Upper lobe of left lung (tissue), 6 donors: Measurements from ENCODE around the gene SPRR5. TPM values are rescaled to one million over a fixed set of nuclear protein-coding genes. Genes with fewer than 3 reads are reported as not detected.

Experiments used
- ATAC-seq, 2 donors: fragments of 200-7000 bp; cut with Tn5 transposase; one replicate each; pipeline ENCODE4 v1.9.1; 2022; ENCODE audit warnings: mild to moderate bottlenecking in 2 of 2, moderate library complexity in 2 of 2; ENCODE audit not compliant: low FRiP score in 2 of 2
- DNase-seq, 2 donors: peaks; one replicate each; pipeline ENCODE4 v3.0.0-alpha.2; 2019 to 2020
- H3K27ac ChIP-seq, 4 donors: fragments of 200-600 bp; sonication (generic); one replicate each; pipeline ENCODE4 v1.5.1; 2016 to 2019
- H3K27me3 ChIP-seq, 4 donors: fragments of 200-600 bp; sonication (generic); one replicate each; pipeline ENCODE4 v1.5.1; 2017 to 2019
- H3K36me3 ChIP-seq, 4 donors: fragments of 200-600 bp; sonication (generic); one replicate each; pipeline ENCODE4 v1.5.1; 2016 to 2019
- H3K4me1 ChIP-seq, 4 donors: fragments of 200-600 bp; sonication (generic); one replicate each; pipeline ENCODE4 v1.5.1; 2018 to 2019
- H3K4me3 ChIP-seq, 4 donors: fragments of 200-600 bp; sonication (generic); one replicate each; pipeline ENCODE4 v1.5.1; 2017 to 2019; ENCODE audit warnings: mild to moderate bottlenecking in 2 of 4, moderate library complexity in 1 of 4
- H3K9me3 ChIP-seq, 4 donors: fragments of 200-600 bp; sonication (generic); one replicate each; pipeline ENCODE4 v1.5.1; 2018 to 2019
- CTCF ChIP-seq, 6 experiments: fragments of 450-650 bp in 4 of 6; fragments of 200-600 bp in 2 of 6; sonication (generic) in 2 of 6; IDR thresholded peaks; one replicate each; pipeline ENCODE4 v1.5.1; 2016 to 2019; ENCODE audit warnings: antibody characterized with exemption in 6 of 6
- EP300 ChIP-seq, 4 donors: sonication (generic); formaldehyde crosslinking; IDR thresholded peaks; one replicate each; pipeline ENCODE4 v1.5.1; 2017; ENCODE audit warnings: antibody characterized with exemption in 4 of 4, control low read depth in 2 of 4
- POLR2A ChIP-seq, 4 donors: fragments of 450-650 bp; IDR thresholded peaks; one replicate each; pipeline ENCODE4 v1.5.1; 2016 to 2017; ENCODE audit warnings: antibody characterized with exemption in 4 of 4, mild to moderate bottlenecking in 2 of 4
- POLR2AphosphoS5 ChIP-seq, 2 donors: sonication (generic); formaldehyde crosslinking; IDR thresholded peaks; one replicate each; pipeline ENCODE4 v1.5.1; 2017; ENCODE audit warnings: antibody characterized with exemption in 2 of 2
- WGBS, 2 donors: methylation state at CpG; one replicate each; pipeline ENCODE4 v1.1.5; 2017 to 2018; 5-methylcytosine and 5-hydroxymethylcytosine counted together
- small RNA-seq, 4 donors: library from RNA; depleted of rRNA; stranded (forward); fragments of <200 nt; gene quantifications; one replicate each; pipeline ENCODE3, GENCODE V24; 2016
- total RNA-seq, 6 donors: library from RNA; depleted of rRNA in 4 of 6; stranded (reverse); fragments of >200 nt in 4 of 6; gene quantifications; one replicate each; pipeline versions ENCODE4 v1.1.0 to v1.2.1, GENCODE V29; 2016 to 2021
- donor health status: DM: no; HTN: no; CAD: no; lungs with moderate emphysema.
- donor health status: DM: no; HTN: yes; CAD: no; lungs with severe emphysema.

Gene SPRR5
- total RNA-seq, 6 donors from 2014 or later, result not detected

DNA sequence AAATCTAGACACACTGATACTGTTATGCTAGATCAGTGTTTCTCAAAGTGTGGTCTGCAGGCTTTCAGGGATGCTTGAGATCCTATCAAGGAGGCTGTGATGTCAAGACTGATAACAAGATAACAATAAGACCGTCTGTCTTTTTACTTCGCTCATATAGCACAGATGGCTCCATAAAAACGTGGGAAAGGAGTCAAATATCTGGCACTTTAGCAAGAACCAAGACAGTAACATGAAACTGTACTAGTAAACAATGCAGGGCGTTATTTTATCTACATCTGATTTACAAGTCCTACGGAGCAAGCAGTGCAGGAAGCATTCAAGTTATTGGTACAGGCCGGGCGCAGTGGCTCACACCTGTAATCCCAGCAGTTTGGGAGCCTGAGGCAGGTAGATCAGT, 50.9 kb downstream of the SPRR5 start:
- 47 to 48% methylated on average over 7 of the region's 7 CpGs for WGBS, 2 donors
- Histone ChIP-seq H3K27ac (no peak overlapping the region), H3K4me3 (no peak overlapping the region), H3K27me3 (no peaks in the 10 kb centered on the region), H3K36me3 (no peaks in the 10 kb centered on the region), H3K4me1 (no peaks in the 10 kb centered on the region), H3K9me3 (no peaks in the 10 kb centered on the region)
- DNase-seq, result no peak
- TF ChIP-seq EP300 (IDR thresholded peaks at IDR 0.05), result no peak
- no peak for TF ChIP-seq POLR2A (IDR thresholded peaks at IDR 0.05)
- no peak for TF ChIP-seq POLR2AphosphoS5 (IDR thresholded peaks at IDR 0.05)
- TF ChIP-seq CTCF (IDR thresholded peaks at IDR 0.05), result no peak
- ATAC-seq, result no peak

GRCh38 chr1:152998476-152998875, 51.5 kb downstream of the SPRR5 start:
- Histone ChIP-seq H3K4me1 (no peaks in the 10 kb centered on the region), H3K4me3 (no peak overlapping the region), H3K27me3 (no peaks in the 10 kb centered on the region), H3K9me3 (no peaks in the 10 kb centered on the region), H3K27ac (no peak overlapping the region), H3K36me3 (no peaks in the 10 kb centered on the region)
- DNase-seq (no peak), ATAC-seq (no peak)
- no peak for TF ChIP-seq CTCF (IDR thresholded peaks at IDR 0.05)
- no peak for TF ChIP-seq EP300 (IDR thresholded peaks at IDR 0.05)
- TF ChIP-seq POLR2AphosphoS5 (IDR thresholded peaks at IDR 0.05), result no peak
- TF ChIP-seq POLR2A (IDR thresholded peaks at IDR 0.05), result no peak
- WGBS, 2 donors, result 67 to 76% methylated on average over 4 of the region's 4 CpGs

Small RNAs within 50 kb of the gene (small RNA-seq; reads per million reads assigned to genes)
- 0 reads per million in 4 donors for gene SPRR1A

Other genes with a start within 250 kb of the SPRR5 start
- gene LCE2A, start 248.9 kb upstream of the SPRR5 start, total RNA-seq, result not detected
- not detected for gene LCE4A, start 239.0 kb upstream of the SPRR5 start, total RNA-seq
- gene KPRP, start 189.2 kb upstream of the SPRR5 start, total RNA-seq, result not detected
- not detected for gene LCE1F, start 172.1 kb upstream of the SPRR5 start, total RNA-seq
- not detected for gene LCE1E, start 160.9 kb upstream of the SPRR5 start, total RNA-seq
- gene LCE1D, start 150.5 kb upstream of the SPRR5 start, total RNA-seq, result not detected
- gene LCE1C, start 140.6 kb upstream of the SPRR5 start, total RNA-seq, result not detected
- not detected for gene LCE1B, start 135.2 kb upstream of the SPRR5 start, total RNA-seq
- gene LCE1A, start 119.7 kb upstream of the SPRR5 start, total RNA-seq, result not detected
- gene LCE6A, start 104.3 kb upstream of the SPRR5 start, total RNA-seq, result not detected
- not detected for gene LCE7A, start 87.2 kb upstream of the SPRR5 start, total RNA-seq
- not detected for gene SMCP, start 68.9 kb upstream of the SPRR5 start, total RNA-seq
- gene IVL, start 38.7 kb upstream of the SPRR5 start, total RNA-seq, result under 1 TPM in 4 of 6 donors, not detected in 2; 0.23 to 0.69 (median 0.35) TPM
- gene SPRR4, start 23.4 kb downstream of the SPRR5 start, total RNA-seq, result not detected
- gene SPRR1A, start 36.9 kb downstream of the SPRR5 start, total RNA-seq, result not detected
- gene SPRR3, start 54.5 kb downstream of the SPRR5 start, total RNA-seq, result not detected
- not detected for gene SPRR1B, start 84.0 kb downstream of the SPRR5 start, total RNA-seq
- gene SPRR2D, start 93.9 kb downstream of the SPRR5 start, total RNA-seq, result under 1 TPM in 1 of 6 donors, not detected in 5; 0.40 TPM
- gene SPRR2A, start 110.3 kb downstream of the SPRR5 start, total RNA-seq, result not detected
- not detected for gene SPRR2B, start 124.4 kb downstream of the SPRR5 start, total RNA-seq
- not detected for gene SPRR2E, start 147.3 kb downstream of the SPRR5 start, total RNA-seq
- not detected for gene SPRR2F, start 166.3 kb downstream of the SPRR5 start, total RNA-seq
- gene SPRR2G, start 203.7 kb downstream of the SPRR5 start, total RNA-seq, result not detected